ENCODE data around the gene FUS. TPM values are rescaled to one million over a fixed set of nuclear protein-coding genes. Genes with fewer than 3 reads are reported as not detected.

The FUS gene
- total RNA-seq, 1 experiment from 2014 or later = 490 TPM

GRCh38 chr16:31187808-31188189, 7.9 kb downstream of the FUS start:
- Histone ChIP-seq H3K4me1 (no peaks in the 10 kb centered on the region), H3K9me3 (no peaks in the 10 kb centered on the region), H3K4me3 (ENCODE audit: low read depth, low read length) (no peak overlapping the region), H3K27me3 (replicated peaks; ENCODE audit: control insufficient read depth, insufficient read depth, low read length) (no peaks in the 10 kb centered on the region), H3K36me3 (ENCODE audit: control insufficient read depth, insufficient read depth, low read length) (peaks cover 11% of the 10 kb centered on the region)
- Mint-ChIP-seq H3K36me3 (ENCODE audit: insufficient read depth, unreplicated experiment) (peaks cover 100% of the 10 kb centered on the region), H3K27me3 (ENCODE audit: insufficient read depth, unreplicated experiment) (no peaks in the 10 kb centered on the region), H3K27ac (ENCODE audit: unreplicated experiment) (no peak overlapping the region), H3K4me3 (ENCODE audit: unreplicated experiment) (no peak overlapping the region), H3K4me1 (ENCODE audit: low read depth, unreplicated experiment) (peaks cover 16% of the 10 kb centered on the region), H3K9me3 (ENCODE audit: unreplicated experiment) (no peaks in the 10 kb centered on the region)
- ChIA-PET CTCF (no interaction called here), POLR2A (no interaction called here)
- DNase-seq = no peak
- TF ChIP-seq CTCF (IDR thresholded peaks at IDR 0.05; ENCODE audit: insufficient read depth in 1 of 2, low read depth in 1 of 2, low read length in 1 of 2, severe bottlenecking in 1 of 2, unreplicated experiment in 1 of 2) = no peak
- no TSS peak for BruUV-seq (replicated peaks)
- intact Hi-C loops (cut with micrococcal nuclease; ENCODE audit: unreplicated experiment) = no loop called here

- DNase-seq = no peak
- H3K27ac Mint-ChIP-seq (ENCODE audit: unreplicated experiment) = no peak overlapping the region
- no peak for TF ChIP-seq CTCF (IDR thresholded peaks at IDR 0.05; ENCODE audit: insufficient read depth in 1 of 2, low read depth in 1 of 2, low read length in 1 of 2, severe bottlenecking in 1 of 2, unreplicated experiment in 1 of 2)
- no peaks in the 10 kb centered on the region for H3K27me3 Mint-ChIP-seq (ENCODE audit: insufficient read depth, unreplicated experiment)
- Histone ChIP-seq H3K36me3 (ENCODE audit: control insufficient read depth, insufficient read depth, low read length) (peaks cover 11% of the 10 kb centered on the region), H3K4me3 (ENCODE audit: low read depth, low read length) (no peak overlapping the region), H3K4me1 (no peaks in the 10 kb centered on the region), H3K9me3 (no peaks in the 10 kb centered on the region), H3K27me3 (replicated peaks; ENCODE audit: control insufficient read depth, insufficient read depth, low read length) (no peaks in the 10 kb centered on the region)
- CTCF ChIA-PET = no interaction called here
- peaks cover 15% of the 10 kb centered on the region for H3K4me1 Mint-ChIP-seq (ENCODE audit: low read depth, unreplicated experiment)
- no TSS peak for BruUV-seq (replicated peaks)
- no peak overlapping the region for H3K4me3 Mint-ChIP-seq (ENCODE audit: unreplicated experiment)
- intact Hi-C loops (cut with micrococcal nuclease; ENCODE audit: unreplicated experiment) = no loop called here
- H3K9me3 Mint-ChIP-seq (ENCODE audit: unreplicated experiment) = no peaks in the 10 kb centered on the region
- POLR2A ChIA-PET = no interaction called here
- H3K36me3 Mint-ChIP-seq (ENCODE audit: insufficient read depth, unreplicated experiment) = peaks cover 100% of the 10 kb centered on the region
Observed at GRCh38 chr16:31188450-31189411, 8.8 kb downstream of the FUS start.

GRCh38 chr16:31189412-31189778, 9.5 kb downstream of the FUS start:
- Histone ChIP-seq H3K4me1 (no peaks in the 10 kb centered on the region), H3K9me3 (no peaks in the 10 kb centered on the region), H3K36me3 (ENCODE audit: control insufficient read depth, insufficient read depth, low read length) (peaks cover 12% of the 10 kb centered on the region), H3K4me3 (ENCODE audit: low read depth, low read length) (no peak overlapping the region), H3K27me3 (replicated peaks; ENCODE audit: control insufficient read depth, insufficient read depth, low read length) (no peaks in the 10 kb centered on the region)
- DNase-seq = no peak
- no TSS peak for BruUV-seq (replicated peaks)
- CTCF ChIA-PET = no interaction called here
- TF ChIP-seq CTCF (IDR thresholded peaks at IDR 0.05; ENCODE audit: insufficient read depth in 1 of 2, low read depth in 1 of 2, low read length in 1 of 2, severe bottlenecking in 1 of 2, unreplicated experiment in 1 of 2) = no peak
- intact Hi-C loops (cut with micrococcal nuclease; ENCODE audit: unreplicated experiment) = no loop called here
- Mint-ChIP-seq H3K4me1 (ENCODE audit: low read depth, unreplicated experiment) (peaks cover 15% of the 10 kb centered on the region), H3K27ac (ENCODE audit: unreplicated experiment) (no peak overlapping the region), H3K36me3 (ENCODE audit: insufficient read depth, unreplicated experiment) (peaks cover 100% of the 10 kb centered on the region), H3K4me3 (ENCODE audit: unreplicated experiment) (no peak overlapping the region), H3K9me3 (ENCODE audit: unreplicated experiment) (no peaks in the 10 kb centered on the region), H3K27me3 (ENCODE audit: insufficient read depth, unreplicated experiment) (no peaks in the 10 kb centered on the region)
- POLR2A ChIA-PET = no interaction called here

Data from Caco-2 (cell line).